Activated CD4-positive, alpha-beta T cell treated with anti-CD3 and anti-CD28 coated beads, Interleukin-2, amount 10 ng/mL, durations not matched to agents 24 days and 14 days (primary cell): ENCODE results near the gene COL23A1. TPM values are rescaled to one million over a fixed set of nuclear protein-coding genes. Genes with fewer than 3 reads are reported as not detected.

Experiments
- DNase-seq: peaks from one replicate; pipeline ENCODE4 v3.0.0; 2022
- H3K27ac Mint-ChIP-seq: one replicate; pipeline ENCODE4 v1.8.0; 2022; ENCODE audit warnings: mild to moderate bottlenecking, mixed read lengths
- H3K27me3 Mint-ChIP-seq: one replicate; pipeline ENCODE4 v1.8.0; 2022; ENCODE audit warnings: mixed read lengths
- H3K36me3 Mint-ChIP-seq: one replicate; pipeline ENCODE4 v1.8.0; 2022; ENCODE audit warnings: low read depth, mild to moderate bottlenecking, mixed read lengths
- H3K4me1 Mint-ChIP-seq: one replicate; pipeline ENCODE4 v1.8.0; 2021; ENCODE audit warnings: mixed read lengths
- H3K4me3 Mint-ChIP-seq: one replicate; pipeline ENCODE4 v1.8.0; 2022; ENCODE audit warnings: mild to moderate bottlenecking, moderate library complexity, mixed read lengths
- H3K9me3 Mint-ChIP-seq: one replicate; pipeline ENCODE4 v1.8.0; 2021; ENCODE audit warnings: mixed read lengths
- intact Hi-C: fragments of 100-400 bp; cut with micrococcal nuclease; formaldehyde crosslinking; loops from one replicate; pipeline ENCODE4 v1.15.1; 2023
- total RNA-seq: library from RNA; stranded (reverse); gene quantifications from 2 replicates; pipeline ENCODE4 v1.2.3, GENCODE V29; 2022

The COL23A1 gene
- total RNA-seq, 1 donor from 2014 or later: 0.07 TPM

DNA sequence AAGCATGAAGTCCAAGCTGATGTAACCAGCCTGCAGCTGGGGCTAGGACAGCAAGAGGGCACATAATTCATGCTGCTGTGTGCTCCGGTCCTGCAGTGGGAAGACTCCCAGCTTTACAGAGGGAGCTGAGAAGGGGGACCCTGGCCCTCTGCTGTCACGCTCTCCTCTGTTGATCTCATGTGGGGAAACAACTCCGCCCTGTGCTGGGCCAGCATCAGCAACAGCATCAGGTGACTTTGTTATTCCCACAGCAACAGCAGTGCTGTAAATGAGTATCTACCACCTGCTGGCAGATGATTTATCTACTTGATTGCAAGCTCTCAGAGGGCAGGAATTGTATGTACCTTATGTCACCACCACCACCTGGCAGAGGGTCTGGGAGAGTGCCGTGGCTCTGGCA, 176.2 kb downstream of the COL23A1 start:
- no peak overlapping the region for H3K27ac Mint-ChIP-seq
- H3K9me3 Mint-ChIP-seq: no peaks in the 10 kb centered on the region
- no peaks in the 10 kb centered on the region for H3K4me1 Mint-ChIP-seq
- H3K27me3 Mint-ChIP-seq: peaks cover 4% of the 10 kb centered on the region
- intact Hi-C loops: no loop called here
- H3K4me3 Mint-ChIP-seq: no peak overlapping the region
- no peak for DNase-seq
- H3K36me3 Mint-ChIP-seq: no peaks in the 10 kb centered on the region

DNA sequence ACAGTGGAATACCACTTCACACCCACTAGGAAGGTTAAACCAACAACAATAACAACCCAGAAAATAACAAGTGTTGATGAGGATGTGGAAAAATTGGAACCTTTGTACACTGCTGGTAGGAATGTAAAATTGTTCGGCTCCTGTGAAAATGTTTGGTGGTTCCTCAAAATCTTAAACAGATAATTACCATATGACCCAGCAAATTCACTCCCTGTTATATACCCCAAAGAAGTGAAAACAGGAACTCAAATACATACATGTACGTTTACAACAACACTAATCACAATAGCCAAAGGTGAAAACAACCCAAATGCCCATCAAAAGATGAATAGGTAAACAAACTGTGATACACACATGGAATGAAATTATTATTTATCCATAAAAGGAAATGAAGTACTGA, 179.1 kb downstream of the COL23A1 start:
- no peak overlapping the region for H3K4me3 Mint-ChIP-seq
- no peak for DNase-seq
- intact Hi-C loops: no loop called here
- no peaks in the 10 kb centered on the region for H3K4me1 Mint-ChIP-seq
- H3K36me3 Mint-ChIP-seq: no peaks in the 10 kb centered on the region
- H3K27me3 Mint-ChIP-seq: no peaks in the 10 kb centered on the region
- H3K9me3 Mint-ChIP-seq: no peaks in the 10 kb centered on the region
- H3K27ac Mint-ChIP-seq: no peak overlapping the region

DNA sequence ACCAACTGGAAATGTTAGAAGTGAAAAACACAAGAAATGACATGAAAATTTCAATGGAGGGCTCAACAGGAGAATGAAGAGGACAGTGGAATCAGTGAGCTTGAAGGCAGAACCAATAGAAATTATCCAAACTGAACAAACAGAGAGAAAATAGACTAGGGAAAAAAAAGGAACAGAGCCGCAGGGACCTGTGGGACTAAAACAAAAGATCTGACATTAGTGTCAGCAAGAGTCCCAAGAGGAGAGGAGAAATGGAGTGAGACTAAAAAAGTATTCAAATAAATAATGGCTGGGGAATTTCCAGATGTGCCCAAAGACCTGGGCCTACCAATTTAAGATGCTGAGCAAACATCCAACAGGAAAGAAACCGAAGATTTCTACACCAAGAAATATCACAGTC, 182.5 kb downstream of the COL23A1 start:
- no peak for DNase-seq
- H3K36me3 Mint-ChIP-seq: no peaks in the 10 kb centered on the region
- H3K4me1 Mint-ChIP-seq: no peaks in the 10 kb centered on the region
- no peaks in the 10 kb centered on the region for H3K27me3 Mint-ChIP-seq
- H3K27ac Mint-ChIP-seq: no peak overlapping the region
- intact Hi-C loops: no loop called here
- H3K4me3 Mint-ChIP-seq: no peak overlapping the region
- no peaks in the 10 kb centered on the region for H3K9me3 Mint-ChIP-seq

DNA sequence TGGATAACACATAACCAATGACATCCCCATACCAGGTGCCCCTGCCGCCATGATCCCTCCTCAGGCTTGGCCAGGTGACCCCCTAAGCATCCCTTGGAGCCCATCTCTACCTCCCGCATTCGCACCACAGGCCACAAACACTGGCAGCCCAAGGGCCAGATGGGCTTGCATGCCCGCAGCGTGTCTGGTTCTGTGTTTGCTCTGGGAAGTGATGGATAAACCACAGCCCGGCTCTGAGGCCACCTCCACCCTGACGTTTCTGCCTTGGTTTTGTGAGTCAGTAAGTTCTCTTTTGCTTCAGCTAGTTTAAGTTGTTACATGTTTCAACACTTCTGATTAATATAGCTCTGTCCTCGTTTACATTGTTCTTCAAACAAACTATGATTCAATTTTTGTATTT, 185.2 kb downstream of the COL23A1 start:
- Mint-ChIP-seq H3K4me3 (no peak overlapping the region), H3K9me3 (no peaks in the 10 kb centered on the region)

DNA sequence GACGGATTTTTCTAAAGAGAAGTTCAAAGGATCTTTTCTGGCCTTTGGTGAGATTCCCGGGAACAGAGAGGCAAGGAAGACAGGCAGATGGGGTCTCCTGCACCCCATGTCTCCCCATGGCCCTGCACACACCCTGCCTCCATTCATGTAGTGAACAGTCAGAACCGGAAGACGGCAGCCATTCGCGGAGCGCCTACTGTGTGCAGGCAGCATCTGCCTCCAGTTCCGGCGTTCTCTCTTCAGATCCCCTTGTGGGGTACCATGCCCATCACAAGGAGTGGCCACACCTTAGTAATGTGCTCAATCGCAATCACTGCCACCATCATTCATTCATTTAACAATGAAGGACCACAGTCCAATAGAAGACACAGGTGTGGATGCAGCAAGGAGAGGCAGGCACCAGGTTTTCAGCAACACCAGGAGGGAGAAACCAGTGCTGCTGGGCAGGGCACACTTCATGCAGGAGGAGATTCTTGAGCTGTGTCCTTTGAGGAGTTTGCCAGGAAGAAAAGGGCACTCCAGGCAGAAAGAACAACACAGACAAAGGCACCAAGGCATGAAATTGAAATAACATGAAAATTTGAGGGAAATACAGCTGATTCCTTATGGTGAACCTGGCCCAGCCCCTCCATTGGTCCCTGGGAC, 186.1 kb downstream of the COL23A1 start:
- Mint-ChIP-seq H3K4me3 (no peak overlapping the region), H3K36me3 (no peaks in the 10 kb centered on the region), H3K27me3 (no peaks in the 10 kb centered on the region), H3K9me3 (no peaks in the 10 kb centered on the region), H3K4me1 (no peaks in the 10 kb centered on the region), H3K27ac (no peak overlapping the region)
- DNase-seq: no peak
- intact Hi-C loops: no loop called here

More for the DNA sequence above, 185.2 kb downstream of the COL23A1 start:
- intact Hi-C loops: no loop called here
- DNase-seq: no peak
- Mint-ChIP-seq H3K4me1 (no peaks in the 10 kb centered on the region), H3K27ac (no peak overlapping the region), H3K27me3 (no peaks in the 10 kb centered on the region), H3K36me3 (no peaks in the 10 kb centered on the region)

DNA sequence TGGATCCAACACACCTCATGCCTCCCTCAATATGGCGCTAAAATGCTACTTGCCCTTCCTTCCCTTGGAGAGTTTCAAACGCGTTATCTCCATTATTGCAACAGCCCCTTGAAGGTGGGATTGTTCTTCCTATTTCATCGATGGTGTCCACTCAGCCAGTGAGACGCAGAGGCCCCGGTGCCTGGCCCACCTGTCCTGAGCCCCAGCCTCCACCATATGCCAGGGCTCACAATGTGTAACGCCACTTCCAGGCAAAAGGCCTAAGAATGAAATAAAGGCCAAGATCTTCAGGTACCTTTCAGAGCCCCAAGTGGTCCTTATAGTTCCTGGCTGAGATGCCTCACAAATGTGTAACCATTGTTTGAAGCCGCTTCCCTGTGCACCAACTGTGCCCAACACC, 186.8 kb downstream of the COL23A1 start:
- H3K4me3 Mint-ChIP-seq: no peak overlapping the region
- DNase-seq: no peak

DNA sequence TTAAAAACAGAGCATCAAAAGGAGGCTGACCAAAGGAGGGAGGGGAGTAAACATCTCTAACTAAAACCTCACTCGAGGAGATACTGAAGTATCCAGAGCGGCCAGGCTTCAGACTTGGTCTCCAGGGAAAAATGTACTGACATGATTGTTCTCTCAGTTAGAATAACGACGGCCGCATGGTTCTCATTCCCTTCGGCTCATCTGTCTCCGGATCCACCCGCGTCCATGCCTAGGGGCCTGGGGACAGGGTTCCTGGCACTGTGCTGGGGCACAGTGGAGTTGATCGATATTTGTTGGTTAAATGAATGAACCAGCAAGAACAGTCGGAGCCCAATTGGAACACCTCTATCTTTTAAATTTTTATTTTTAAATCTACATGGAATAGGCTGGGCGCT, 190.5 kb downstream of the COL23A1 start:
- Mint-ChIP-seq H3K4me3 (no peak overlapping the region), H3K4me1 (no peaks in the 10 kb centered on the region), H3K27ac (no peak overlapping the region), H3K27me3 (no peaks in the 10 kb centered on the region), H3K36me3 (no peaks in the 10 kb centered on the region), H3K9me3 (no peaks in the 10 kb centered on the region)
- intact Hi-C loops: no loop called here
- no peak for DNase-seq

More for the DNA sequence above, 186.8 kb downstream of the COL23A1 start:
- Mint-ChIP-seq H3K27ac (no peak overlapping the region), H3K27me3 (no peaks in the 10 kb centered on the region), H3K36me3 (no peaks in the 10 kb centered on the region), H3K4me1 (no peaks in the 10 kb centered on the region), H3K9me3 (no peaks in the 10 kb centered on the region)
- intact Hi-C loops: no loop called here

DNA sequence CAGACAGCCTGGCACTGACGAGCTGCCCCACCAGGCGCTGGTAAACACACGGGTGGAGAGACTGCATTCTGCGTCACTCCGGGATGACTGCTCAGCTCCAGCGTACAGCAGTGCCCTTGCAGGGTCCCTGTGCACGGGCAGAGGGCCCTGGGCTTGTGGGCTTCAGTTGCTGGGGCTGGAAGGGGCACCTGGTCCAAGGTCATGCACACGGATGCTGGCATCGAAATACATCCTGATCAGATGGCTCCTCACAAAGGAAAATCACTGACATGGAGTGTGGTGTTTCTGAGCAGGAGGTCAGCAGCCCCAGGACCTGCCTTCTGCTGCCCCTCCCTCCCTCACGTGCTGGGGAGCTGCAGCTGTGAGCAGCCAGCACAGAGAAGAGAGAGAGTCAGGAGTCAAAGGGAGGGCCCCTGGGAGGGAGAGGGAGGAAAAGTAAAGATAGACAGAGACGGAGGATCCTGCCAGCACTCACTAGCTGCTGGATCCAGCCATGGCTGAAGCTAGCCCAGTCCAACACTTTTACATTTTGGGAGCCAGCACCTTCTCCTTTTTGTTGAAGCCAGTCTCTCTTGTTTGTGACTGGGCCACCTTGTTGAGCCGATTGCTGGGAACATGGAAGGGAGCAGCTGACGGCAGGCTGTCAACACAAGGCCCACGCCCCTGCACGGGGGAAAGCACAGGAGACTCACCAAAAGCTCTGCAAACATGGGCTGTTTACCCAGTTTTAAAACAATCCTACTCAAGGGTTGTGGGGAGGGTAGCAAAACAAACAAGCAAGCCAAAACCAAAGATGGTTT, 191.1 kb downstream of the COL23A1 start:
- intact Hi-C loops: no loop called here
- no peaks in the 10 kb centered on the region for H3K9me3 Mint-ChIP-seq
- H3K27ac Mint-ChIP-seq: no peak overlapping the region
- H3K4me1 Mint-ChIP-seq: no peaks in the 10 kb centered on the region
- no peak overlapping the region for H3K4me3 Mint-ChIP-seq
- H3K27me3 Mint-ChIP-seq: no peaks in the 10 kb centered on the region
- H3K36me3 Mint-ChIP-seq: no peaks in the 10 kb centered on the region
- DNase-seq: no peak

DNA sequence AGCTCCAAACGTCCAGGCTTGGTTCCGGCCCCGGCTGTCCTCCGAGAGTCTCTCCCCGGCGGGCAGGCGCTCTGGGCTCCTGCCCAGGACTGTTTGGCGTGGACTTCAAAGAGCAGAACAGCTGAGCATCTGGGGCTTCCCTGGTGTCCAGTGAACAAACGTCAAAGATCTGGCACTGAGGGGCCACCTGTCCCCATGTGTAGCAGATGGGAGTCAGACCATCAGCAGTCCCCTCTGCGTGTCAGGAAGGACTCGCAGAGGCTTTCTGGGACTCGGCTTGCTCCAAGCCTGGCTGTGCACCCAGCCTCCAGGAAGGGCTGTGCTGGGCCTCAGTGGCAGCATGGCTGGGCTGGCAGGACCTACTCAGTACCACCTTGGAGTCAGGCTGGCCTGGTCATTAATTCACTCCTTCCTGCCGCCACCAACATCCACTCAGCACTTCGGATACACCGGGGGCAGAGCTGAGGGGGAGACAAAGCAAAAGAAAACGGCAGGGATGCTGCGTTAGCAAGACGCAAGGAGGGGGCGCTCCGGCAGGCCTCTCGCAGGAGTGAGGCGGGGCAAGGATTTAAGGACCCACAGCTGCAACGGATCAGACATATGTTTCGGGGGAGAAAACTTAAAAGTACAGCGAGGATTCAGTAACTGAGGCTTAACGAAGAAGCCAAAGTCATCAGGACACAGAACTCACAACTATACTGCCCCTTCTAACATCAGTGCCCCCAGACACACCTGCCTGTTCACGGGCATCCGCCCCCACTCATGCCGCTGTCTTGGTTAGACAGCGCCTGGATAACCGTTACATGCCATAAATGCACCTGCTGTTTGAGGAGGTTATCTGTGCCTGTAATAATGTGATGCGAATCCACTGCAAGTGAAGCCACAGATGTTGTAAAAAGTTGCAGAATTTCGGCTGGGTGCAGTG, 193.1 kb downstream of the COL23A1 start:
- intact Hi-C loops: no loop called here
- Mint-ChIP-seq H3K27ac (no peak overlapping the region), H3K36me3 (no peaks in the 10 kb centered on the region), H3K9me3 (no peaks in the 10 kb centered on the region), H3K4me3 (no peak overlapping the region), H3K4me1 (no peaks in the 10 kb centered on the region), H3K27me3 (no peaks in the 10 kb centered on the region)
- no peak for DNase-seq

DNA sequence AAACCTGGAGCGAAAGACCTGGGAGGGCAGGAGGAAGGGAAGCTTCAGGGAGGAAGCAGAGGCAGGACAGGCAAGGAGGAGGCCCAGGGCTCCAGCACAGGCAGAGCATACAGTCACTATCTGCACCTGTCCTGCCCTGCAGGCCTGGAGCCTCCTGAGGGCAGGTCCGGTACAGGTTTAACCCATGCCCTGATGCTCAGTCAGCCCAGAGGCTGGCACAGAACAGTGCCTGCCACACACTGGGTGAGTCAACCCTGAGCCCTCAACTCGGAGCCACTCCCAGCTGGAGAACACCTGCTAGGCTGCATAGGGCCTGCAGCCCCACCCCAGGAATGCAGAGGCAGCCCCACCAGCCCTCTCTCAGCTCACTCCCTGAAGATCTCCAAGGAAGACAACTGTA, 196.1 kb downstream of the COL23A1 start:
- Mint-ChIP-seq H3K4me1 (no peaks in the 10 kb centered on the region), H3K27ac (no peak overlapping the region), H3K27me3 (no peaks in the 10 kb centered on the region), H3K36me3 (no peaks in the 10 kb centered on the region), H3K9me3 (no peaks in the 10 kb centered on the region), H3K4me3 (no peak overlapping the region)
- intact Hi-C loops: no loop called here
- no peak for DNase-seq

DNA sequence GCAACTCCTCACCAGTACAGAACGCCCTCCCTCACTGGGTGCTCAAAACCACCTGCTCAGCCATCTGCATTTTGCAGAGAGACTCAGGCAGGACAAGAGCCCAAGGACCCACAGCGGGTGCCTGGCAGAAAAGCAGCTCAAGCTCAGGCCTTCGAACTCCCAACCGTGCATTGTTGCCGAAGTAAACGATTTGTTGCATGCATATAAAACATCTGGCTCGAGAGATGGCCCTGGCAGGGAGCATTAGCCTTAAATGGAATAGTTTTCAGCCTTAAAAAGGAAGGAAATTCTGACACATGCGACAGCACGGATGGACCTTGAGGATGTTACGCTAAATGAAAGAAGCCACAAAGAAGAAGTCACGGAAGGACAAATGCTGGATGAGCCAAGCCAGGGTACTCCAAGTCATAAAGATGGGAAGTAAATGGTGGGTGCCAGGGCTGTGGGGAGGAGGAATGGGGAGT, 197.2 kb downstream of the COL23A1 start:
- intact Hi-C loops: no loop called here
- Mint-ChIP-seq H3K9me3 (no peaks in the 10 kb centered on the region), H3K27me3 (no peaks in the 10 kb centered on the region), H3K4me1 (no peaks in the 10 kb centered on the region), H3K4me3 (no peak overlapping the region), H3K27ac (no peak overlapping the region), H3K36me3 (no peaks in the 10 kb centered on the region)
- DNase-seq: no peak

DNA sequence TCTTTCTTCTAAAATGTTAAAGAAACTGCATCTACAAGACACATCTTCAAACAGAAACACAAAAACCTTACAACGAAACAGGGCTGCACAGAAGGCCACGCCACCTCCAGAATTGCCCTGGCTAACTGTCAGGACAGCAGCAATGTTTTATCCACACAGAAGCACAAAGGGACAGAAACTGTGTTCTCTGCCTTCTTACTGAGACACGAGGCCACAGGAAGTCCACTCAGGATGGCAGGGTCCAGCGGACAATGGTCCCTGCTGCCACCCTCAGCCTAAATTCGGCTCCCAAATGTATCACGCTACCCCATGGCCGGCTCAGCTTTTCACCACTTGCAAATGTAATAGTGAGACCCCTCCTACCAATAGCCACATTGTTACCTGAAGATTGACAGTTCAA, 197.8 kb downstream of the COL23A1 start:
- Mint-ChIP-seq H3K27ac (no peak overlapping the region), H3K9me3 (no peaks in the 10 kb centered on the region), H3K4me1 (no peaks in the 10 kb centered on the region), H3K4me3 (no peak overlapping the region), H3K27me3 (no peaks in the 10 kb centered on the region), H3K36me3 (no peaks in the 10 kb centered on the region)
- no peak for DNase-seq
- intact Hi-C loops: no loop called here

DNA sequence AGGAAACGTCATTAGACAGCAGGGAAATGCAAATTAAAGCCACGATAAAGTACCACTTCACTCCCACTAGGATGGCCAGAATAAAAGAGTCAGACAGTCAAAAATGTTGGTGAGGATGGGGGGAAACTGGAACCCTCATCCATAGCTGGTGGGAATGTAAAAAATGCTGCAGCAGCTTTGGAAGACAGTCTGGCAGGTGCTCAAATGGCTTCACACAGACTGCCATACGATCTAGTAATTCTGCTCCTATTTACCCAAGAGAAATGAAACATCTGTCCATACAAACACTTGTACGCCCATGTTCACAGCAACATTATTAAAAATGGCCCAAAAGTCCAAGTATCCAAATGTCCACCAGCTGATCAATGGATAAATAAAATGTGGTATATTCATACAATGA, 198.7 kb downstream of the COL23A1 start:
- Mint-ChIP-seq H3K36me3 (no peaks in the 10 kb centered on the region), H3K4me3 (no peak overlapping the region)
- intact Hi-C loops: no loop called here

DNA sequence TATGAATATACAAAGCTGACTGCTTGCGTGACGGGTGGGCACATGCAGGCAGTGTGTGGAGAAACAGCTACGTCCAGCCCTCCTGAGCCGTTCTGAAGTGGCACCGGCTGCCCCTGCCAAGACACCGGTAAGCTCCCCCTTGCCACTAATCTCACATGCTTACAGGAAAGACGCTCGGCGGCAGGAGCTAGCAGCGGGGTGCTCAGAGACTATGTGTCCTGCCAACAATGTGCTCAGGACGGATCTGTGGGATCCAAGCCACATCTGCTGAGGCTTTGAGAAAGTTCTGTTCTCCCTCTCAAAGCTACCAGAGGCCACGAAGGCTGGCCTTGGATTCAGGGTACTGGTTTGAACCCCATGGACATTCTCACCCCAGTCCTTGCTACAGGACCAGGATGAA, 200.4 kb downstream of the COL23A1 start:
- Mint-ChIP-seq H3K36me3 (no peaks in the 10 kb centered on the region), H3K27ac (no peak overlapping the region), H3K4me3 (no peak overlapping the region), H3K27me3 (no peaks in the 10 kb centered on the region), H3K4me1 (no peaks in the 10 kb centered on the region), H3K9me3 (no peaks in the 10 kb centered on the region)
- intact Hi-C loops: no loop called here
- no peak for DNase-seq

More for the DNA sequence above, 198.7 kb downstream of the COL23A1 start:
- no peaks in the 10 kb centered on the region for H3K27me3 Mint-ChIP-seq
- no peaks in the 10 kb centered on the region for H3K9me3 Mint-ChIP-seq
- H3K4me1 Mint-ChIP-seq: no peaks in the 10 kb centered on the region
- DNase-seq: no peak
- no peak overlapping the region for H3K27ac Mint-ChIP-seq
